GM21390 (cell line): ENCODE data around the gene AMER1.

Experiments used
- ATAC-seq: cut with Tn5 transposase; IDR thresholded peaks from one replicate; pipeline ENCODE4 v1.9.1; 2021; ENCODE audit not compliant: unreplicated experiment

AMER1 gene

DNA sequence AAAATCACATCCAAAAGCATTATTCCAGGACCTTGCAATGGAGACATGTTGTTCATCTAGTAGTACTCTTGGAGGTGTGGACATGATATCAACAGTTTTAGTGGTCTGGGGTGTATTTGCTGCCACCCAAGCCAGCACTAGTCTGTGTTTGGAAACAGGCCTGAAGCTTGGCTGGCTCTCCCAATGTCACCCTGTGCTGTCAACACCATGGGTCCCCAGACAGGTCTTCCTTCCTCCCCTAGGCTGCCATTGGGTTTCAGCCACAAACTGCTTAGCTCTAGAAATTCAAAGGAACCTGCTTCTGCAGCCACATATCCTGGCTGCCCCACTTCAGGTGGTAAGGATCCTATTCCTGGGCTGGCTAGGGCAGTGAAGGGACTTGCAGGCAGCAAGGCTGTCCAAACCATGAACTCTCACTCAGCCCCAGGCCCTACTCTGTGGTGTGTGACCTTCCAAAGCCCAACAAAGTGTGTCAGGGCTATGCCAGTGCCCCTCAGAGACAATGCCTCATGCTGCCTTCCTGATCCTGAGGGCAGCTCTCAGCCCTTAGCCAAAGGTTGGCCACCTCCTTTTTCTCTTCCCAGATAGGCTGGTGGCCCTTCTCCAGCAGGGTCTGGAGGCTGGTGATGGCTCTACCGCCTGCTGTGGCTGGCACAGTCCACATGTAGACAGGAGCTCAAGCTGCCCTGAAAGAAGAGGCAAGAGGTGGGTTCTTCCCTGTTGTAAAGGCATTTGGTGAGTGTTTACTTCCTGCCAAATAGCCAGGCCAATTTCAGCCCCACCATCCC lies 18.3 kb downstream of the AMER1 start:
- ATAC-seq = no peak

GRCh38 chrX:64184396-64184795 lies 21.1 kb downstream of the AMER1 start:
- no peak for ATAC-seq

DNA sequence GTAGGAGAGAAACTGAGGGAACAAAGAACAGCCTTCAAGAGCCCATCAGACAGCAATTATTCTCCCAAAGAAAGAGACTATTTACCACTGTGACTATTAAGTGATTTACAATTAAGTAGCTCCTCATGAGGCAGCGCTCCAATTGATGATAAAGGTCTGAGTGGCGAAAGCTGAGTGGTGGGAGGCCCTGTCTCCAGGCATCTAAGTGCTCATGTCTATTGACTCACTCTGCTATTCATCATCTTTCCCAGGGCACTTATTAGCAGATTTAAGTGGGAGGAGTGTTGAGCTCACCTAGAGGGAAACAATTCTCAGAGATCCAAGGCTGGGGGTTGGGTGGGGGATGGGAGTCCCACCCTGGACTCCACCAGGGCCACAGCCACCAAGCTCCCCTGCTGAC lies 23.3 kb downstream of the AMER1 start:
- ATAC-seq = no peak

GRCh38 chrX:64176876-64177275 lies 28.6 kb downstream of the AMER1 start:
- no peak for ATAC-seq

- ATAC-seq = no peak
These were observed 35.5 kb downstream of the AMER1 start for GRCh38 chrX:64169988-64170387.

GRCh38 chrX:64152857-64153256 lies 52.7 kb downstream of the AMER1 start:
- no peak for ATAC-seq

- ATAC-seq = no peak
These were observed 53.6 kb downstream of the AMER1 start for GRCh38 chrX:64151911-64152310.

GRCh38 chrX:64150775-64151174 lies 54.7 kb downstream of the AMER1 start:
- no peak for ATAC-seq
